ENCODE data around the gene ETV3. TPM values are rescaled to one million over a fixed set of nuclear protein-coding genes. Genes with fewer than 3 reads are reported as not detected.

The ETV3 gene
- total and polyA plus RNA-seq, 2 donors (not counting 1 experiment from before 2014, with no cell fraction given): 9.9 to 11.4 TPM

DNA sequence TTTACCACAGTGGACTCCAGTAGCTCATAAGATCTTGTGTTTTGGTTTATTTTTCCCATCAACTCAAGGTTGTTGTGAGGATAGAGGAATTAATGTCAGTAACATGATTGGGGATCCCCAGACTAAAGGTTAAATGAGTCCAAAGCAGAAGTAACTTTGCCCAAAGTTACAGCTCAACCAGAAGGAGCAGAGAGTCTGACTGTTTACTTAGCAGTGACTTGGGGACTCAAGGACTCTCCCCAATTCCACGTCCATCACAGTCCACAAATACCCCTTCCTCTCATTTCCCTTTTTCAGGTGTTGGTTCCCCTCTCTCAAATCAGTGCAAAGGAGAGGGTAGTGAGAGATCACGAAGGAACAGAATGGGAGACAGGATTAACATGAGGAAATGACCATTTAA lies 4.0 kb upstream of the ETV3 start:
- H3K4me1 ChIP-seq (ENCODE audit: control insufficient read depth, extremely low read depth, insufficient read depth, low read length): no peaks in the 10 kb centered on the region
- H3K4me3 ChIP-seq (replicated peaks in 1 of 4; ENCODE audit: control extremely low read depth in 1 of 4, insufficient read depth in 1 of 4, low read depth in 3 of 4, low read length in 4 of 4): no peak overlapping the region
- H3K9me3 ChIP-seq (ENCODE audit: control insufficient read depth, insufficient read depth, low read depth, low read length): no peaks in the 10 kb centered on the region
- H3K9ac ChIP-seq (ENCODE audit: insufficient read depth, low read length): no peak overlapping the region
- H3K27me3 ChIP-seq (ENCODE audit: control insufficient read depth, insufficient read depth, low read length): peaks cover 7% of the 10 kb centered on the region
- DNase-seq (ENCODE audit: low read depth in 2 of 2): no peak
- no peaks in the 10 kb centered on the region for H4K20me1 ChIP-seq (ENCODE audit: control insufficient read depth, extremely low read depth, insufficient read depth, low read length)
- no peak overlapping the region for H2AFZ ChIP-seq (ENCODE audit: low read length)
- no peak overlapping the region for H3K27ac ChIP-seq (ENCODE audit: insufficient read depth, low read length)
- H3K4me2 ChIP-seq (ENCODE audit: extremely low read depth, insufficient read depth, low read length): no peak overlapping the region
- TF ChIP-seq EZH2 (IDR thresholded peaks at IDR 0.05; ENCODE audit: low read length, missing control alignments): no peak
- no peak for TF ChIP-seq CTCF (conservative IDR thresholded peaks at IDR 0.05 in 1 of 2, IDR thresholded peaks at IDR 0.05 in 1 of 2; ENCODE audit: low read depth in 1 of 2, low read length in 2 of 2)
- H3K36me3 ChIP-seq (ENCODE audit: control insufficient read depth, insufficient read depth, low read length): no peaks in the 10 kb centered on the region
- peaks cover 7% of the 10 kb centered on the region for H3K79me2 ChIP-seq (ENCODE audit: control insufficient read depth, insufficient read depth, low read length)

- Histone ChIP-seq H3K79me2 (ENCODE audit: control insufficient read depth, insufficient read depth, low read length) (peaks cover 15% of the 10 kb centered on the region), H3K4me2 (ENCODE audit: extremely low read depth, insufficient read depth, low read length) (no peak overlapping the region), H3K9me3 (ENCODE audit: control insufficient read depth, insufficient read depth, low read depth, low read length) (no peaks in the 10 kb centered on the region), H3K36me3 (ENCODE audit: control insufficient read depth, insufficient read depth, low read length) (no peaks in the 10 kb centered on the region), H3K9ac (ENCODE audit: insufficient read depth, low read length) (no peak overlapping the region), H3K27me3 (ENCODE audit: control insufficient read depth, insufficient read depth, low read length) (peaks cover 7% of the 10 kb centered on the region), H4K20me1 (ENCODE audit: control insufficient read depth, extremely low read depth, insufficient read depth, low read length) (no peaks in the 10 kb centered on the region), H3K27ac (ENCODE audit: insufficient read depth, low read length) (no peak overlapping the region), H2AFZ (ENCODE audit: low read length) (no peak overlapping the region), H3K4me3 (replicated peaks in 1 of 4; ENCODE audit: control extremely low read depth in 1 of 4, insufficient read depth in 1 of 4, low read depth in 3 of 4, low read length in 4 of 4) (no peak overlapping the region), H3K4me1 (ENCODE audit: control insufficient read depth, extremely low read depth, insufficient read depth, low read length) (peaks cover 4% of the 10 kb centered on the region)
- TF ChIP-seq EZH2 (IDR thresholded peaks at IDR 0.05; ENCODE audit: low read length, missing control alignments) (no peak), CTCF (conservative IDR thresholded peaks at IDR 0.05 in 1 of 2, IDR thresholded peaks at IDR 0.05 in 1 of 2; ENCODE audit: low read depth in 1 of 2, low read length in 2 of 2) (no peak)
- DNase-seq (ENCODE audit: low read depth in 2 of 2): no peak
Observed at GRCh38 chr1:157141212-157141855, 3.1 kb upstream of the ETV3 start.

DNA sequence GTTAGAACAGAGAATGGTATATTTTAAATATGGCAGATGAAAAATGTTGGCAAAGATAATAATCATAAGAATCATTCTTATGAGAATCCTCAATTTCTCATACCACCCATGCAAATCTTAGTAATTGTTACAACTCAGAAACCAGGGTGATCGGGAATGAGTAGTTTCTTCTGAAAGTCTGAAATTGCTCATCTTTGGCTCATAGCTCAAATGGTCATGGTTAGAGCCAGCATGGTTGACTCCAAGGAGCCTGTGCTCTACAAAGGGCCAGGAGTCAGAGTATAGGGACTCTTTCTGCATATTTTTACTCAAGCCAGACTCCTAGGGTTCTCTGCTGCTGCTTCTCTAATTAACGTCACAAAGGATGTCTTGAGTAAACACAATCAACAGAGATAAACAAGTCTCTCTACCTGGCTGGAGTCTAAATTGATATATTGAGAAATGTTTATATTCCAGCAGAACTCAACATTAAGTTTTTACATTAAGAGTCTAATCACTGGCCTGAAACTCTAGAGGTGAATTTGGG lies 1.9 kb upstream of the ETV3 start:
- no peak for TF ChIP-seq CTCF (conservative IDR thresholded peaks at IDR 0.05 in 1 of 2, IDR thresholded peaks at IDR 0.05 in 1 of 2; ENCODE audit: low read depth in 1 of 2, low read length in 2 of 2)
- TF ChIP-seq EZH2 (IDR thresholded peaks at IDR 0.05; ENCODE audit: low read length, missing control alignments): no peak
- Histone ChIP-seq H3K4me2 (ENCODE audit: extremely low read depth, insufficient read depth, low read length) (no peak overlapping the region), H3K9me3 (ENCODE audit: control insufficient read depth, insufficient read depth, low read depth, low read length) (no peaks in the 10 kb centered on the region), H3K36me3 (ENCODE audit: control insufficient read depth, insufficient read depth, low read length) (peaks cover 2% of the 10 kb centered on the region), H3K27me3 (ENCODE audit: control insufficient read depth, insufficient read depth, low read length) (peaks cover 5% of the 10 kb centered on the region), H3K79me2 (ENCODE audit: control insufficient read depth, insufficient read depth, low read length) (peaks cover 26% of the 10 kb centered on the region), H3K4me3 (replicated peaks in 1 of 4; ENCODE audit: control extremely low read depth in 1 of 4, insufficient read depth in 1 of 4, low read depth in 3 of 4, low read length in 4 of 4) (no peak overlapping the region), H3K27ac (ENCODE audit: insufficient read depth, low read length) (no peak overlapping the region), H4K20me1 (ENCODE audit: control insufficient read depth, extremely low read depth, insufficient read depth, low read length) (no peaks in the 10 kb centered on the region), H3K9ac (ENCODE audit: insufficient read depth, low read length) (no peak overlapping the region), H3K4me1 (ENCODE audit: control insufficient read depth, extremely low read depth, insufficient read depth, low read length) (peaks cover 8% of the 10 kb centered on the region), H2AFZ (ENCODE audit: low read length) (no peak overlapping the region)
- DNase-seq (ENCODE audit: low read depth in 2 of 2): no peak
